ENCODE measurements around the gene SIGMAR1. TPM values are rescaled to one million over a fixed set of nuclear protein-coding genes. Genes with fewer than 3 reads are reported as not detected.

SIGMAR1 gene
- 10 to 100 TPM; 35.9 to 56.3 (median 36.8) TPM for polyA plus RNA-seq (ENCODE audit: insufficient read depth in 1 of 5, insufficient read length in 5 of 5, low replicate concordance in 1 of 5)
- long read RNA-seq, donor 1, transcript SIGMAR1-201 (4 exons, 1,656 nt) = major isoform, 24 of 26 reads
- long read RNA-seq, donor 1, partial matches to known transcripts = 0 of 26 reads
- long read RNA-seq, donor 1, other reads (novel, unspliced or antisense) = 0 of 26 reads
- long read RNA-seq, donor 2, transcript SIGMAR1-201 (4 exons, 1,656 nt) = major isoform, 11 of 12 reads
- long read RNA-seq, donor 2, partial matches to known transcripts = 0 of 12 reads
- long read RNA-seq, donor 2, other reads (novel, unspliced or antisense) = 0 of 12 reads
- long read RNA-seq, donor 3, transcript SIGMAR1-201 (4 exons, 1,656 nt) = major isoform, 18 of 21 reads
- long read RNA-seq, donor 3, partial matches to known transcripts = 0 of 21 reads
- long read RNA-seq, donor 3, other reads (novel, unspliced or antisense) = 0 of 21 reads
- long read RNA-seq, donor 4, transcript SIGMAR1-201 (4 exons, 1,656 nt) = major isoform, 8 of 9 reads
- long read RNA-seq, donor 4, partial matches to known transcripts = 0 of 9 reads
- long read RNA-seq, donor 4, other reads (novel, unspliced or antisense) = 0 of 9 reads
- long read RNA-seq, donor 5, transcript SIGMAR1-201 (4 exons, 1,656 nt) = major isoform, 19 of 23 reads
- long read RNA-seq, donor 5, partial matches to known transcripts = 0 of 23 reads
- long read RNA-seq, donor 5, other reads (novel, unspliced or antisense) = 0 of 23 reads
- long read RNA-seq, donor 6, transcript SIGMAR1-201 (4 exons, 1,656 nt) = major isoform, 26 of 35 reads
- long read RNA-seq, donor 6, partial matches to known transcripts = 5 of 35 reads
- long read RNA-seq, donor 6, other reads (novel, unspliced or antisense) = 0 of 35 reads
- long read RNA-seq, donor 7, transcript SIGMAR1-201 (4 exons, 1,656 nt) = major isoform, 27 of 36 reads
- long read RNA-seq, donor 7, partial matches to known transcripts = 0 of 36 reads
- long read RNA-seq, donor 7, other reads (novel, unspliced or antisense) = 0 of 36 reads
- long read RNA-seq, donor 8, transcript SIGMAR1-201 (4 exons, 1,656 nt) = major isoform, 5 of 6 reads
- long read RNA-seq, donor 8, partial matches to known transcripts = 0 of 6 reads
- long read RNA-seq, donor 8, other reads (novel, unspliced or antisense) = 0 of 6 reads

DNA sequence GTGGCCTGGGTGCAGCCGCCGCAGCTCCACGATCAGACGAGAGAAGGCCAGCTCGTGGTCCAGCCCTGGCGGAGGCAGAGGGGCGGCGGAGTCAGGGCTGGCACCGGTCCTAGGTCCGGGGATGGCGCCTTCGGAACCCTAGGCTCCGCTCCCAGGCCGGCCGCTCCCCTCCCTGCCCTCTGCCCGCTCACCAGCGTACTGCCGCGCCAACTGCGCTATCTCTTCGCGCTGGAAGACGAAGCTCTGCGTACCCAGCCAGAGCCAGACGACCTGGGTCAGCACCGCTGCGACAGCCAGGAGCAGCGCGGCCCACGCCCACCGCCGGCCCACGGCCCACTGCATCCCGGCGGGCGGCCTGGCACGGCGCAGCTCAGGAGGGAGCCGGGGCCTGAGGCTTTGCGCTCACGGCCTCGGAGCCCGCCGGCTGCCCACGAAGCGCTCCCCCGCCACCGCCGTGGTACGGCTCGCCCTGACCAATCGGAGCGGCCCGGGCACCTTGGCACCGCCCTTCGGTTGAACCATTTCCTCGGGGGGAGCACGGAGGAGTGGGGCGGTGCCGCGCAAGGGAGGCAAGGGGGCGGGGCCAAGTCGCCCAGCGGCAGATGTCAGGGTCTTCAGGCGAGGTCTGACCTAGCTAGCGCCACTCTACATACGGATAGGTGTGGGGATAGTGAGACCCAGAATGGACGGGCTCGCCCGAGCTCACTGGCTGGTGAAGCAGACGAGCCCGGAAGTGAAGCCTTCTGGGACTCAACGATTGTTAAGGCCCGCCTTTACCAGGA lies at the start of gene SIGMAR1:
SIGMAR1 (minus strand) TSS at position 432 of the 782 bp plus-strand sequence; CDS start at position 342, 90 bp downstream.
- DNase-seq = peak; percentile 93 to 94

DNA sequence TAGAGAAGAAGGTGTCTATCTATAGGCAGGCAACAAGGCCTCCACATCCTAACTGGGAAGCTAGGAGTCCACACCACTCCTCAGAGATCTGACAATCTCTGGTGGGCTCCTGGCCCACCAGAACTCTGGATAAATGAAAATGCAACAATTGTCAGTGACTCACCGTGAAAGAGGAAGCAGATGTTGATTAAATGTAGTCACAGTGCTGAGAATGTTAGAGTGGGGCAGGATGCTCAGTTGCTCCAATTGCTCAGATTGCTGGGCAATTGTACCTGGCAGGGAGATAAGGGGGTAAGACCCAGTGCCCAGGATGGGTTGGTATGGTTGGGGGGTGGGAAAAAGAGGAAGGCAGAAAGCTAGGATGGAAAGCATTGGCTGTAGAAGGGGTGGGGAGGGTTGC lies 49.1 kb upstream of the SIGMAR1 start:
- no peak for DNase-seq

DNA sequence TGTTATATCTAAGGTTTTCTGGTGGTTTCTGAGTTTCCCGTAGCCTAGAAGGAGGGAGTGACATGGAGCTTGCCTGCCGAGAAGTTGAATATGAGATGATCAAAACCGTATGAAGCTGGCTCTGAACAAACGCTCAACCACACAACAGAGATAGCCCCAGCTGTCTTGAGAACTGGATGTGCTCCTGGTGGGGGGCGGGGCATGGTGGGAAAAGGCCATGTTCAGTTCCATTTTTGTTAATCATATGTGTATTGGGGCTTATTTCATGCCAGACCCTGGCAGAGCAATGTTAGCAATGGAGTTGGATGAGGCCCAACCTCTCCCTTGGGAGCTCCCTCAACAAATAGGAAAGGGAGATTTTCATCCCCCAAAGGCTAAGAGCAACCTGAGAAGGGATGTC lies 48.6 kb upstream of the SIGMAR1 start:
- no peak for DNase-seq

DNA sequence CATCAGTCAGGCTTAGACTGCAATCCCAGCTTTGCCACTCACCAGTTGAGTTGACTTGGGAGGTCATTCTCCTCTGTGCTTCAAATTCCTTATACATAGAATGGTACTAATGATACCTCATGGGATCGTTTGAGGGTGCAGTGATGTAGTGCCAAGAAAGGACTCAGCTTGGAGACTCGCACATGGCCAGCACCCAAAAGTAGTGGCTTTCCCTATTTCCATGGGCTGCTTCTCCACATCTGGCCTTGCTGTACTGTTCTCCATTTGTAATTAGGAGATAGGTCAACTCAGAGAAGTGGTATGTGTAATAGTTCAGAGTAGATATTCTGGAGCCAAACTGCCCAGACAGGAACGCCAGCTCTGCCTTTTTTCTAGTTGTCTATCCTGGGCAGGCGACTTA lies 48.0 kb upstream of the SIGMAR1 start:
- DNase-seq = no peak

DNA sequence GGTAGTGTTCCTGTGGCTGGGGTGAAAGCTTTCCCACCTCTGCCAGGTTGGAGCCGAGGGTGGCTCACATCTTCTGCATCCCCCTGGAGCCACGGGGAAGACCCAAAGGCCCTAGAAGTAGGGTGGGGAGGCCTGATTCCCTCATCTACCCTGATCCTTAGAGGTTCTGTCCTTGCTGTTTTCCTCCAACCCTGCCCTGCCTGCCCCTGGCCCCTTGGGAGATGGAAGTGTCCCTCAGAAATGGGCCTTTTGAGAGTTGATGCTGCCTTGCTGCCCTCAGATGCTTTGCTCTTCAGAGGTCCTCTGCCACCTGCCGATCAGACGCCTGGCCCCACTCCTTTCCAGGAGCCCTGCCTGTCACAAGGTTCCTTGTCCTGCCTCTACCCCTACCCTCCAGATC lies 47.2 kb upstream of the SIGMAR1 start:
- no peak for DNase-seq

DNA sequence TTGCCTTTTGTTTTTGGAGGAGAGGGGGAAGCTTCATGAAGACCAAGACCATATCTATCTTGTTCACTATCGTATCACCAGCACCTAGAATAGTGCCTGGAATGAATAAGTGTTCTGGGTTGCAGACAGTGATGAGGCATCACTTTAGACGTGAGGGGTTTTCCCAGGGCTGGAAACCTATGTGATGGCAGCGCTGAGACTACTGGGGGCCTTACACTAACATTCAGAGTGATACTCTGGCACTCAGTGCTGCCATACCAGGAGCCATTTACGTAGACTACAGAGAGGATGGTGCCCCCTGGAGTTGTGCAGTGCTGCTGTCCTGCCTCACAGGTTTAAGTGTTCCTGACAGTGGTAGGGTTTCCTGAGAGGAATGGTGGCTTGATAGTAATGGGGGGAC lies 46.6 kb upstream of the SIGMAR1 start:
- no peak for DNase-seq

DNA sequence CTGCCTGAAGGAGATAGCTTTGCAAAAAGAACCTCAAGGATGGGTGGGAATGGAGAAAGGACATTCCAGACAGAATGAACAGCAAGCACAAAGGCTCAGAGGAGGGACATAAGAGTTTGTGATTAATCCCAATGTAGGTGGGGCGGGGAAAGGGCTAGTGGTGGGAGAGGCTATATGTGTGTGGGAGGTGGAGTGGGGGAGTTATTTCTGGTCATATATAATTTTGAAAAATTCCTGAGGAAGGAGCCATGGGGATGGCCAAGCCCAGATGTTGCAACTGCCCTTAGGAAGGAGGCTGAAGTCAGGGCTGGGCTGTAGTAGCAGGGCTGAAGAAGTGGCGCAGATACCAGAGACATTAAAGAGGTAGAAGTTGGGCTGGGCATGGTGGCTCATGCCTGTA lies 38.3 kb upstream of the SIGMAR1 start:
- no peak for DNase-seq

DNA sequence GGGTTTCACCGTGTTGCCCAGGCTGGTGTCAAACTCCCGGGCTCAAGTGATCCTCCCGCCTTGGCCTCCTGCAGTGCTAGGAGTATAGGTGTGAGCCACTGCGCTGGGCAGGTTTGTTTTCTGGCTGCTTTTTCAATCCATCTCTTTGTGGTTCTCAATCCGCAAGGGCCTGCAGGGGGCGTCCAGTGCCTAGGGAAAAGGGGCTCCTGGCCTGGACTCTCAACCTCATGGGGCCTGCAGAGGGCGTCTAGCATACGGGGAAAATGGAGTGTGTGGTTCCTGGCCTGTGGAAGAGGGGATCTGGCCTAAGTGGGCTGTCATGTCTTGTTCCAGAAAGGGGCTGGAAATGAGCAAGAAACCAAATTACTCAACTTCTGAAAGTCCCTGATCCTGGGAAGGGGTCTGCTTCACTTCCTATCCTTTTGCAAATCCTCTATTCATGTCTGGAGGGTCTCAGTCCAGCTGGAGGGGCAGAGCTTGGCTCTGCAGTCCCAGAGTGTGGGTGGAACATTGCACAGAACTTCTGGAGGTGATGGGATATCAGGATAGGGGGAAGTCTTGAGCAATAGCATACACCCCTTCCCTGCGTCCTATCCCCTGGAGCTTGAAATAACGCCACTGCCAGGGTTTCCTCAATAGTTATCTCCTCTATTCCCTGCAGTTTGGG lies 37.6 kb upstream of the SIGMAR1 start:
- peak; percentile 31 to 33 for DNase-seq

DNA sequence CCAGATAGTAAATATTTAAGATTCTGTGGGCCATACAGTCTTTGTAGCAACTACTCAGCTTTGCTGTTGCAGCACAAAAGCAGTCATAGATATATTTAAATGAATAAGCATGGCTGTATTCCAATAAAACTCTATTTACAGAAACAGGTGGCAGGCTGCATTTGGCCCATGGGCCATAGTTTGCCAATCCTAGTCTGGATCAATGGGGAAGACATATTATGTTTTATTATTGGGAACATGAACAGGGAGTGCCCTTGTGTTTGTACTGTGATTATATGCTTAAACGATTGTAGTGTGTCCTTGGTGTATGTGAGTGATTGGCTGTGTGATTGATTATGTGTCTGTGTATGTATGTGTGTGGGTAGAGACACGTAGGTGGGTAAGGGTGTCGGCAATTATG lies 36.9 kb upstream of the SIGMAR1 start:
- DNase-seq = no peak

DNA sequence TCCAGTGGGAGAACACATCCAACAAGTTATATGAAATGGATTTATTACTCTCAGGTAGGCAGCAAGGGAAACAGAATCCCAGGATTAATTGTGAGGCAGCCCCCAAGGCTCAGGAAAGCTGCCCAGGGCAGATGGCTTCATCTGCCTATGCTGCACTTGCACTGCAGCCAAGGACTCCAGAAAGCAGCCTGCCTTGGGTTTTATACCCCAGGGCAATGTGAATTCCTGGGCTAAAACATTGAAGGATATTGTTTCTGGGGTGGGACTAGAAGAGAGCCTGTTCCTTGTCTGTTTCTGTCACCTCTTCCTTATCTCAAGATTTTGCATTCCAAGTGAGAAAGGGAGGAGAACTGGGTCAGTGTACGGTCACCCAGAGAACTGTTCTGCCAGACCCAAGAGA lies 33.7 kb upstream of the SIGMAR1 start:
- no peak for DNase-seq

DNA sequence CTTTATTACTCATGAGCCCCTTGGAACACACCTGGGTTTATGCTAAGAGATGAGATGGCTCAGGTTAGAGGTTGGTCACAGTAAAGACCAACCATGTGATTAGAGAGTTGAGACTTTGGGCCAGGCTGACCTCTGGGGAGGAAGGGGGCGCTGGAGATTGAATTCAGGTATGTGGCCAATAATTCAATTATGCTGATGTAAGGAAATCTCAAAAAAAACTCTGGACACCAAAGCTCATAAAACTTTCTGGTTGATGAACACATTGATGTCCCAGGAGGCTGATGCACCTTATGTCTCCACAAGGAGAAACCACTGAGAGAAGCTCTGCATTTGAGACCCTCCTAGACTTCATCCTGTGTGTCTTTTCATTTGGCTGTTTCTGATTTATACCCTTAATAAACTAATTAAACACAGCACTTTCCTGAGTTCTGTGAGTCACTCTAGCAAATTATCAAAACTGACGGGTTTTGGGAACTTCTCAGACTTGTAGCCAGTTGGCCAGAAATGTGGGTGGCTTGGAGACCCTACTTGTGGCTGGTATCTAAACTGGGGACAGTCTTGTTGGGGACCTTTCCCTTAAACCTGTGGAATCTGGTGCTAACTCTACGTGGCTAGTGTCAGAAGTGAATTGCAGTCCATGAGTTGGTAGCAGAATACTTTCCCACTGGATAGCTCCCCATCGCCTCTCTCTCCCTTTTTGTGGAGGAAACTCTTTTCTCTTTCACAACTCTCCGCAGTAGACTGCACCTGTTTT lies 32.4 kb upstream of the SIGMAR1 start:
- no peak for DNase-seq

DNA sequence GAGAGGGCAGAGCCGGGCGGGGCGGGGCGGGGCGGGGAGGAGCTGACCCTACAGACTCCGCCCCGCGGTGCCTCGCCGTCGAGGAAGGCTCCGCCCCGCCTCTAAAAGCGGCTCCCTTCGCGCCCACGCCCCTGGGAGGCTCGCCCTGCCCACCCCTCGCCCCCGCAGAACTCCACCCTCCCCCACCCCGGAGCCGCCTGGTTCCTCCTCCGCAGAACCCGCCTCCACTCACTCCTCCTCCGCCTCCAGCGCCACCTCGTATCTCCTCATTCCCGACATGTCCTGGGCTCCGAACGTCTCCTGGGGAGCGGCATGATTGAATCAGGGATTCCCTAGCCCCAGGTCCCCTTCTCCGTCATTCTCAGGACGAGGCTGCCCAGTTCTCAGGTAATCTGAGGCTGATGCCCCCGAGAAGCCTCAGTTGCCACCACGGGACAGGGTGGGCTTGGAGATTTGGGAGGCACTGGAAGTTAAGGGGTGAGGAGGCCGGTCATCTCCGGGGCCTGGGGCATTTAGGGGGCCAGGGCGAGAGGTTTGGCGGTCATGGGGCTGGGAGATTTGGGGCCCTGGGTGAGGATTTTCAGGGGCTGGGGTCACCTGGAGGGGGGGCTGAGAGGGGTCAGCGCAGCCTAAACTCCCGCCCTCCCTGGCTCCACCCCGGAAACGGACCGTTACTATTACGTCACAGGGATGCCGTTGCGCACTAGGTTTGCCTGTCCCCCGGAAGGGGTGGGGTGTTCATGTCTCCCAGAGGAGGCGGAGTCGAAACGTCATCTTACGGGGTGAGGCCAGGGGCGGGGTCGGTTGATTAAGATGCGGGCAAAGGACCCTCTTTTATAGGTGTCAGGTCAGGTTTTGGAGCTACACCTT lies 28.0 kb upstream of the SIGMAR1 start:
- DNase-seq = peak; percentile 92 to 95

DNA sequence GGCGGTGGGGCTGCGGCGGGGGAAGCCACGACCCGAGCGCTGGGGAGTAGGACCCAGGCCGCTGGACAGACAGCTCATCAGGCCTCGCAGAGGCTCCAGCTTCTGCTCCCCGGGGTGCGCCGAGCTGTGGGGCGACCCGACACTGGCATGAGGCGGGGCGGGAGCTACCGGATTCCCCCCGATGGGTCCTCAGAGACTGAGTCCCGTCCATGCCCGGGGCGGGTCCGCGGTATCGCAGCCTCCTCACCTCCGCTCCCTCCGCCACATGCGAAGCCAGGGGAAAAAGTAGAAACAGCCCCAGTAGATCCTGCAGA lies 27.4 kb upstream of the SIGMAR1 start:
- DNase-seq = no peak

DNA sequence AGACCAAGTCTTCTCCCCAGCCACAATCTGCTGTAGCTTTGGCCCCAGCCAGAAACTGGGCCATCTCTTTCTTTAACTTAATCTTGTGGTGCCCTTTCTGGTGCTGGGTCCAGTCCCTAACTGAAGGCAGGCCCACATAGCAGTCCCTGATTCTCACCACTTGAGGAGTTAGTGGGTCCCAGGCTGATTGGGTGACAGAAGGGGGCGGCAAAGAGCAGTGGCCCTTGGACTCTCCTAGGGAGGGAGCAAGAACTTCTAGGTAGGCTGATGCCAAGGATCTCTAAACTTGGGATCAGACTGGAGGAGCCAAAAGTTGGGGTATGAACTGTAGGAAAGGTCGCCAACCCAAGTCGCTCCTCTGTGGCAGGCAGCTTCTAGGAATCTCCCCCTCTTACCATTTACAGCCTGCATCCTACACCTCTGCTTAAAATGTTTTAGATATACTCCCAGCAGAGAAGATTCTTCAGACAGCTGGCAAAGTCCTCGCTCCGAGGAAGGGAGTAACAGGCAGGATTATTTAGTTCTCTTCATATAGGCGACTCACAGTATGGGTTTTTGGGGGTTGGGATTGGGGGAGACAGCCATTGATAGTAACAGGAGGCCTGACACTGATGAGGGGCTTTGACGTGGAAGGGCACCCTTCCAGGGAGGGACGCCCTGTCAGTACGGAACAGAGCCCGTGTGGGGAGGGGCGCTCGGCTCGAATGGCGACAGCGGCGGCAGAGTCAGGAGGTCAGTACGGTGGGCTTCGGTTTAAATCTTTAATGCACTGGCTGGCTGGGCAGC lies 26.9 kb upstream of the SIGMAR1 start:
- peak; percentile 44 to 59 for DNase-seq

DNA sequence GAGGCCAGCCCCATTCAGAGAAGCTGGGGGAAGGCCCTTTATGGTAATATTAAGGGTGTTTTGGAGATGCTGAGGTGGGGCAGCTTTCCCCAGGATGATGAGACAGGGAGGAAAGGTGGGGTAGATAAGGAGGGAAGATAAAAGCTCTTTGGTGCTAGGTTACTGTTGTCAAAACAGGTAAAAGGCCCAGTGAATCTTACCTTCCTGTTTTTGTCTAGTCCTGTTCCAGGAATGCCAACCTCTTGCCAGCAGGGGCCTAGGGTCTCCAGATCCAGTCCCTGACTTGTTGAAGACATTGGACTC lies 25.7 kb upstream of the SIGMAR1 start:
- no peak for DNase-seq

DNA sequence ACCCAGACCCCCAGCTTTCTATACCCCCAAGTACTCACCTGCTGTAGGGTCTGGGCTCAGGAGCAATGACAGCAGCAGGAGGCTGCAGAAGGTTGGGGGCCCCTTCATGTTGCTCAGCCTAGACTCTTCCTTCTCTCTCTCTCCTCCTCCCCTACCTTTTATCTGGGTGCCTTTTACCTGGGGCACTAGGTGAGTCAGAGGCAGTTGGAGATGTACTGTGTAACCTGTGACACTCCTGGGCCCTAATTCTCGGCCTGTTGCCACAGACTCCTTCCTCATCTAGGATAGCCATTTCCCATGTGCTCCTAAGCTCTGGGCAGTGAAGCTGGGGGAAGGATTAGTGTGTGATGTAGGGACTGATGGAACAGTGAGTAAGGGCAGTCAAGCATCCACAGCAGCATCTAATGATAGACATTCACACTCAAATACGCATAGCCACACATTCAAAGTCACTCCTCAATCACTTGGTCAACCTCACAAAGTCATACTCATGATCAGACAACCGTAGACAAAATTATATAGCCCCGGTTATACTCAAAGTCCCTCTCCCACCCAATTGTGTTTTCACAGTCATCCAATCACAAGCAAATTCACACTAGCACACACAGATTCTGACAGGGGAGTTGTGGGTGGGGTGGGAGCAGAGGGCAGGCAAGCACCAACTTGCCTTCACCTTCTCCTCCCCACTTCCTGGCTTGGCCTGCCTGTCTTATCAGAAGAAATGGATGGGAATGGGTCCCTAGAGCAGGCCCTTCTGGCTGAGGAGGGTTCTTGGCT lies 25.1 kb upstream of the SIGMAR1 start, which contains the start of gene CCL27:
CCL27 (minus strand) TSS at position 132 of the 777 bp plus-strand sequence; CDS start at position 108, 24 bp downstream.
- DNase-seq = no peak

DNA sequence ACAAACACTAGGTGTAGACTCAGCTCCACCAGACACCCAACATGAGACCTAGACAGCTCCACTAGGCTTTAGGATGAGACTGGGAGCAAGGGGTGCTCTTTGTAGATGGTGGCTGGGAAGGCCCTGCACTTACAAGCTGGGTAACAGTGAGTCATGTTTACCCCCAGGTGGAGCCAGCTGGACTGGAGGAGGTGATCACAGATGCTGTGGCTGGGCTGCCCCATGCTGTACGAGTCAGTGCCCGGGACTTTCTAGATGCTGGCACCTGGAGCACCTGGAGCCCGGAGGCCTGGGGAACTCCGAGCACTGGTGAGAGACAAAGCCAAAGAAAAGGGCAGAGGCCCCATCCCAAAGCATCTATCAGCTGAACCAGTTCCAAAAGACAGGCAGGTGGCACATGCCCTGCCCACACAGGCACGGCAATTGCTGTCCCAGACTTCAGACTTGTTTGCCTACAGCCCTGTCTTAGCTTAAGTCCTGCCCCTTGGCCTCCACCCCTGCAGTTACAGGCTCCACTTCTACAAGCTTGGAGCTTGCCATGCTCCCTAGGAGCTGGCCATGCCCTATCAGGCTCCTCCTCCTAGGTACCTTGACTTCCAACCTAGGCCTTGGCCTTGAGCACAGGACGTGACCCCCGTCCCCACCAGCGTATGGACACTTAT lies 22.1 kb upstream of the SIGMAR1 start:
- no peak for DNase-seq

Measured in right lung (tissue), 10 donors.